Central memory CD8-positive, alpha-beta T cell (primary cell): ENCODE measurements around the gene PTPRQ.
"Not testable (repeated sequence)": the region's sequence is repeated elsewhere in the genome, so short reads cannot be mapped to it uniquely, and the experiment has no call there.

Experiments used
- ATAC-seq: fragments of 150-1000 bp; cut with Tn5 transposase; replicated peaks from 2 replicates; pipeline ENCODE4 v1.10.0; 2022; ENCODE audit warnings: mild to moderate bottlenecking, moderate FRiP score, moderate number of reproducible peaks; ENCODE audit not compliant: poor library complexity, severe bottlenecking; ENCODE audit errors: extremely low read depth
- DNase-seq, 2 donors: peaks; one replicate each; pipeline ENCODE4 v3.0.0; 2021; ENCODE audit warnings: low spot score in 2 of 2
- H3K27ac Mint-ChIP-seq: one replicate; pipeline ENCODE4 v1.8.0; 2022; ENCODE audit warnings: low read depth, mild to moderate bottlenecking, moderate library complexity, mixed read lengths
- H3K27me3 Mint-ChIP-seq: one replicate; pipeline ENCODE4 v1.8.0; 2022; ENCODE audit warnings: mixed read lengths
- H3K36me3 Mint-ChIP-seq: one replicate; pipeline ENCODE4 v1.8.0; 2022; ENCODE audit warnings: mild to moderate bottlenecking, moderate library complexity, mixed read lengths; ENCODE audit not compliant: insufficient read depth
- H3K4me1 Mint-ChIP-seq: one replicate; pipeline ENCODE4 v1.8.0; 2022; ENCODE audit warnings: mixed read lengths
- H3K4me3 Mint-ChIP-seq: one replicate; pipeline ENCODE4 v1.8.0; 2022; ENCODE audit warnings: mild to moderate bottlenecking, moderate library complexity, mixed read lengths
- H3K9me3 Mint-ChIP-seq: one replicate; pipeline ENCODE4 v1.8.0; 2022; ENCODE audit warnings: mixed read lengths

The PTPRQ gene

GRCh38 chr12:80627782-80628181 lies 183.7 kb downstream of the PTPRQ start:
- DNase-seq (no peak), ATAC-seq (no peak)
- Mint-ChIP-seq H3K9me3 (peaks cover 21% of the 10 kb centered on the region), H3K36me3 (no peaks in the 10 kb centered on the region), H3K4me1 (no peaks in the 10 kb centered on the region), H3K4me3 (no peak overlapping the region), H3K27ac (no peak overlapping the region), H3K27me3 (no peaks in the 10 kb centered on the region)

- Mint-ChIP-seq H3K9me3 (peaks cover 16% of the 10 kb centered on the region), H3K27ac (no peak overlapping the region), H3K4me1 (no peaks in the 10 kb centered on the region), H3K36me3 (no peaks in the 10 kb centered on the region), H3K4me3 (no peak overlapping the region), H3K27me3 (no peaks in the 10 kb centered on the region)
- no peak for DNase-seq
- ATAC-seq = no peak
Measured at GRCh38 chr12:80632835-80633234, 188.8 kb downstream of the PTPRQ start.

- DNase-seq (no peak), ATAC-seq (no peak)
- H3K4me3 Mint-ChIP-seq = no peak overlapping the region
- no peaks in the 10 kb centered on the region for H3K27me3 Mint-ChIP-seq
- H3K36me3 Mint-ChIP-seq = no peaks in the 10 kb centered on the region
- H3K4me1 Mint-ChIP-seq = no peaks in the 10 kb centered on the region
- no peak overlapping the region for H3K27ac Mint-ChIP-seq
- H3K9me3 Mint-ChIP-seq = peaks cover 17% of the 10 kb centered on the region
Measured at GRCh38 chr12:80634903-80635302, 190.9 kb downstream of the PTPRQ start.

GRCh38 chr12:80636832-80637231 lies 192.8 kb downstream of the PTPRQ start:
- Mint-ChIP-seq H3K27ac (no peak overlapping the region), H3K9me3 (peaks cover 22% of the 10 kb centered on the region), H3K36me3 (no peaks in the 10 kb centered on the region), H3K4me3 (no peak overlapping the region), H3K27me3 (no peaks in the 10 kb centered on the region), H3K4me1 (no peaks in the 10 kb centered on the region)
- DNase-seq (no peak), ATAC-seq (no peak)

GRCh38 chr12:80641936-80642335 lies 197.9 kb downstream of the PTPRQ start:
- H3K9me3 Mint-ChIP-seq = peaks cover 28% of the 10 kb centered on the region
- no peaks in the 10 kb centered on the region for H3K36me3 Mint-ChIP-seq
- no peaks in the 10 kb centered on the region for H3K27me3 Mint-ChIP-seq
- H3K4me3 Mint-ChIP-seq = no peak overlapping the region
- no peak overlapping the region for H3K27ac Mint-ChIP-seq
- DNase-seq (no peak), ATAC-seq (no peak)
- no peaks in the 10 kb centered on the region for H3K4me1 Mint-ChIP-seq

GRCh38 chr12:80643961-80644360 lies 199.9 kb downstream of the PTPRQ start:
- Mint-ChIP-seq H3K27me3 (no peaks in the 10 kb centered on the region), H3K4me3 (no peak overlapping the region), H3K4me1 (no peaks in the 10 kb centered on the region), H3K27ac (no peak overlapping the region), H3K36me3 (peaks cover 3% of the 10 kb centered on the region), H3K9me3 (peaks cover 20% of the 10 kb centered on the region)
- no peak for DNase-seq
- ATAC-seq = no peak

GRCh38 chr12:80648881-80649280 lies 204.8 kb downstream of the PTPRQ start:
- no peak for DNase-seq
- Mint-ChIP-seq H3K4me1 (no peaks in the 10 kb centered on the region), H3K27me3 (no peaks in the 10 kb centered on the region), H3K36me3 (peaks cover 3% of the 10 kb centered on the region), H3K9me3 (peaks cover 6% of the 10 kb centered on the region), H3K27ac (no peak overlapping the region), H3K4me3 (no peak overlapping the region)
- ATAC-seq = no peak

- Mint-ChIP-seq H3K9me3 (peaks cover 22% of the 10 kb centered on the region), H3K4me3 (no peak overlapping the region), H3K4me1 (no peaks in the 10 kb centered on the region), H3K36me3 (no peaks in the 10 kb centered on the region), H3K27me3 (no peaks in the 10 kb centered on the region), H3K27ac (no peak overlapping the region)
- DNase-seq (no peak), ATAC-seq (no peak)
Measured at GRCh38 chr12:80655751-80656150, 211.7 kb downstream of the PTPRQ start.

- H3K36me3 Mint-ChIP-seq = no peaks in the 10 kb centered on the region
- no peaks in the 10 kb centered on the region for H3K27me3 Mint-ChIP-seq
- peaks cover 24% of the 10 kb centered on the region for H3K9me3 Mint-ChIP-seq
- ATAC-seq = no peak
- no peak overlapping the region for H3K27ac Mint-ChIP-seq
- DNase-seq = no peak
- no peaks in the 10 kb centered on the region for H3K4me1 Mint-ChIP-seq
- H3K4me3 Mint-ChIP-seq = no peak overlapping the region
Measured at GRCh38 chr12:80659512-80660063, 215.6 kb downstream of the PTPRQ start.

GRCh38 chr12:80662586-80662985 lies 218.6 kb downstream of the PTPRQ start:
- Mint-ChIP-seq H3K9me3 (peaks cover 25% of the 10 kb centered on the region), H3K4me1 (no peaks in the 10 kb centered on the region), H3K27me3 (no peaks in the 10 kb centered on the region), H3K4me3 (no peak overlapping the region), H3K27ac (no peak overlapping the region), H3K36me3 (no peaks in the 10 kb centered on the region)
- DNase-seq (no peak), ATAC-seq (no peak)

- no peaks in the 10 kb centered on the region for H3K27me3 Mint-ChIP-seq
- no peak overlapping the region for H3K27ac Mint-ChIP-seq
- DNase-seq (no peak), ATAC-seq (no peak)
- H3K9me3 Mint-ChIP-seq = peaks cover 27% of the 10 kb centered on the region
- H3K36me3 Mint-ChIP-seq = no peaks in the 10 kb centered on the region
- H3K4me1 Mint-ChIP-seq = no peaks in the 10 kb centered on the region
- no peak overlapping the region for H3K4me3 Mint-ChIP-seq
Measured at GRCh38 chr12:80670214-80670613, 226.2 kb downstream of the PTPRQ start.

- H3K36me3 Mint-ChIP-seq, ATAC-seq: not testable (repeated sequence)
Measured at GRCh38 chr12:80676042-80676636, 232.1 kb downstream of the PTPRQ start.

GRCh38 chr12:80676856-80677255 lies 232.8 kb downstream of the PTPRQ start:
- Mint-ChIP-seq H3K4me1 (no peaks in the 10 kb centered on the region), H3K9me3 (peaks cover 8% of the 10 kb centered on the region), H3K27me3 (no peaks in the 10 kb centered on the region), H3K36me3 (no peaks in the 10 kb centered on the region), H3K4me3 (no peak overlapping the region), H3K27ac (no peak overlapping the region)
- ATAC-seq (no peak), DNase-seq (no peak)

More at GRCh38 chr12:80676042-80676636, 232.1 kb downstream of the PTPRQ start:
- H3K4me1 Mint-ChIP-seq, H3K4me3 Mint-ChIP-seq, H3K27ac Mint-ChIP-seq, DNase-seq, H3K27me3 Mint-ChIP-seq: not testable (repeated sequence)
- peaks cover 12% of the 10 kb centered on the region for H3K9me3 Mint-ChIP-seq
